Measurements from ENCODE around the gene RAB4A. TPM values are rescaled to one million over a fixed set of nuclear protein-coding genes. Genes with fewer than 3 reads are reported as not detected.

Gene RAB4A
- 24.8 TPM for polyA plus RNA-seq (2013, experiment 1 of 2)
- 24.2 TPM for polyA plus RNA-seq (2013, experiment 2 of 2)

DNA sequence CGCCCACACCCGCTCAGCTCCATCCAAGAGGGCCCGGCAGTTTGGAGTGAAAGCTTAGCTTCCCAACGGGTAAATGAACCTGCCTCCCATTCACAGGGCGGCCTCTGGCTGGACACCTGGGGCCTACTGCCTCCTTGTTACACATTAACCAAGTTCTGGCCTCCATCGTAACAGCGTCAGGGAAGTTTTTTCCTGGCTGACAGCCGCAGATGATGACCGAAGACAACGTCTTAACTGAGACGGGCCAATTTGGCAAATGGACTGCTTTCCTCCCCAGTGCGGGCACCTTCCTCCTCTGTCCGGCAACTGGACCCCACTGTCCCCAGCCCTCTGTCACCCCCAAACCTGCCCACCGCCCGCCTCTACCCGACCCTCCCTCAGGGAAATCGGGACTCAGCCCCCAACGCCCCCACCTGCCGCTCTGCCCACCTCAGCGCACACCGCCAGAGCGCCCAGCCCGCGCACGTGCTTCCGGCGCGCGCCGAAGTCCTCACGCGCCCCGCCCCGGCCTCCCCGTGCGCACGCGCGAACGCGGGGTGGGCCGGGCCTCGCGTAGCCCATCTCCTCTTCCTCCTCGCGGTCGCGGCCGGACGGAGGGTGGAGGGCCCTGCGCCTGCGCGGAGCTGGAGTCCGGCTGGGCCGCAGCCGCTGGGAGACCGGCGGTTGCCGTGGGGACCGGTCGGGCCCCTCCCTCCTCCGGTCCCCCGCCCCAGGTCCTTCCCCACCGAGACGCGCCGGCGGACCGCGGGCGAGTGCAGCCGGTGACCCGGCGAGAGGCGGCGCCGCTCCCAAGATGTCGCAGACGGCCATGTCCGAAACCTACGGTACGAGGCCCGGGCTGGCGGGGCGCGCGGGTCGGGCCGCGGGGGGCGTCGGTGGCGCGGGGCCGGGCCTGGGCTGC is at the start of gene RAB4A:
RAB4A (plus strand) TSS at position 565 of the 901 bp plus-strand sequence; CDS start at position 794, 229 bp downstream.
- H3K18ac ChIP-seq (ENCODE audit: low read length) = peak within 1 kb of the TSS; percentile 91
- WGBS (ENCODE audit: extremely low coverage, insufficient coverage, low lambda C conversion rate) = no CpG with 5 or more reads among the region's 95 CpGs
- H3K79me2 ChIP-seq (ENCODE audit: control insufficient read depth, insufficient read depth, low read length) = peaks cover 22% of the 10 kb centered on the region
- H2BK15ac ChIP-seq (replicated peaks; ENCODE audit: low read depth) = no peak within 1 kb of the TSS
- H2AK5ac ChIP-seq (ENCODE audit: low read length) = no peak within 1 kb of the TSS
- H3K23ac ChIP-seq (ENCODE audit: low read length) = no peak within 1 kb of the TSS
- H3K27me3 ChIP-seq (ENCODE audit: insufficient read depth, low read length, poor library complexity) = no peaks in the 10 kb centered on the region
- peak within 1 kb of the TSS; percentile 76 for H3K4me2 ChIP-seq (ENCODE audit: low read length)
- DNase-seq = peak; percentile 92
- H3K36me3 ChIP-seq (ENCODE audit: control insufficient read depth, insufficient read depth, low read length) = no peaks in the 10 kb centered on the region
- H3K56ac ChIP-seq (ENCODE audit: low read length) = peak within 1 kb of the TSS; percentile 83
- peak within 1 kb of the TSS; percentile 61 for H3K4me3 ChIP-seq (ENCODE audit: low read length)
- peaks cover 10% of the 10 kb centered on the region for H3K4me1 ChIP-seq (ENCODE audit: control insufficient read depth, low read depth, low read length)
- peak within 1 kb of the TSS; percentile 89 for H3K4ac ChIP-seq (ENCODE audit: low read depth, low read length)
- no peak within 1 kb of the TSS for H3K27ac ChIP-seq (ENCODE audit: low read depth, low read length)
- no peak within 1 kb of the TSS for H2BK5ac ChIP-seq (ENCODE audit: low read length)
- H2BK120ac ChIP-seq (ENCODE audit: low read depth, low read length) = no peak within 1 kb of the TSS
- peak within 1 kb of the TSS; percentile 68 for H4K8ac ChIP-seq (ENCODE audit: low read depth, low read length)
- peak within 1 kb of the TSS; percentile 73 for H3K9ac ChIP-seq (ENCODE audit: low read length)
- H4K5ac ChIP-seq (ENCODE audit: low read length) = no peak within 1 kb of the TSS
- H3K79me1 ChIP-seq (ENCODE audit: low read length) = peaks cover 17% of the 10 kb centered on the region

DNA sequence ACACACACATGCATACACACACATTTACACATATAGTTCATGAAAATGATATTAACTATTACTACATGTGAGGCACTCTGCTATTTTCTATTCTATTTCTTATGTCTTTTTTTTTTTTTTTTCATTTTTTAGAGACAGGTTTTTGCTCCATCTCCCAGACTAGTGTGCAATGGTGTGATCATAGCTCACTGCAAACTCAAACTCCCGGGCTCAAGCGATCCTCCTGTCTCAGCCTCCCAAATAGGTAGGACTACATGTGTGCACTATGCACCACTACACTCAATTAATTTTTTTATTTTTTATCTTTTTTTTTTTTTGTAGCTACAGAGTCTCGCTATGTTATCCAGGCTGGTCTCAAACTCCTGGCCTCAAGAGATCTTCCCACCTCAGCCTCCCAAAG is 48.8 kb upstream of the RAB4A start:
- Histone ChIP-seq H3K36me3 (ENCODE audit: control insufficient read depth, insufficient read depth, low read length) (no peaks in the 10 kb centered on the region), H3K18ac (ENCODE audit: low read length) (no peak overlapping the region), H3K27me3 (ENCODE audit: insufficient read depth, low read length, poor library complexity) (no peaks in the 10 kb centered on the region), H4K5ac (ENCODE audit: low read length) (no peak overlapping the region), H3K23ac (ENCODE audit: low read length) (no peak overlapping the region), H2AK5ac (ENCODE audit: low read length) (no peak overlapping the region), H3K79me2 (ENCODE audit: control insufficient read depth, insufficient read depth, low read length) (no peaks in the 10 kb centered on the region), H3K79me1 (ENCODE audit: low read length) (no peaks in the 10 kb centered on the region), H4K8ac (ENCODE audit: low read depth, low read length) (no peak overlapping the region), H2BK120ac (ENCODE audit: low read depth, low read length) (no peak overlapping the region), H2BK15ac (replicated peaks; ENCODE audit: low read depth) (no peak overlapping the region), H3K27ac (ENCODE audit: low read depth, low read length) (no peak overlapping the region), H3K4ac (ENCODE audit: low read depth, low read length) (no peak overlapping the region), H3K4me3 (ENCODE audit: low read length) (no peak overlapping the region), H3K56ac (ENCODE audit: low read length) (no peak overlapping the region), H3K4me2 (ENCODE audit: low read length) (no peak overlapping the region), H3K9ac (ENCODE audit: low read length) (no peak overlapping the region), H3K4me1 (ENCODE audit: control insufficient read depth, low read depth, low read length) (peaks cover under 1% of the 10 kb centered on the region), H2BK5ac (ENCODE audit: low read length) (no peak overlapping the region)
- no peak for DNase-seq
- no CpG with 5 or more reads among the region's 3 CpGs for WGBS (ENCODE audit: extremely low coverage, insufficient coverage, low lambda C conversion rate)

DNA sequence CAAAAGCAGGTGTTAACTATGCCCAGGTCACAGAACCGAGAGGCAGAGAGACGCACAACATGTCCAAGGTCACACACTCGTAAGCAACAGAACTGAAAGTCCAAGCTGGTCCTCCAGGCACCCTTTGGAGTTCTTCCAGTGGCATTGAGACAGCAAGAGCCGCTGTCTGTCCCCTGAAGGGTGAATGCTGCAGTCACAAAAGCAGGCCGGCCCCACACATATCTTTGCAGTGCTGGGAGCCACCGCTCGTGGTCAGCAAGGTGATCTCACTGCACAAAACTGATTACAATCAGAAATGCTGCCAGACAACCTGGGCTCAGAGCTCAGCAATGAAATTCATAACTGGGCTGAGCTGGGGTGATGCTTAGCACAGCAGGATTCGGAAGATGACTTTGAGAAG is 47.4 kb upstream of the RAB4A start:
- no peak for DNase-seq
- Histone ChIP-seq H3K4ac (ENCODE audit: low read depth, low read length) (no peak overlapping the region), H3K4me2 (ENCODE audit: low read length) (no peak overlapping the region), H2BK5ac (ENCODE audit: low read length) (no peak overlapping the region), H3K56ac (ENCODE audit: low read length) (no peak overlapping the region), H3K9ac (ENCODE audit: low read length) (no peak overlapping the region), H3K27ac (ENCODE audit: low read depth, low read length) (no peak overlapping the region), H3K27me3 (ENCODE audit: insufficient read depth, low read length, poor library complexity) (no peaks in the 10 kb centered on the region), H3K79me2 (ENCODE audit: control insufficient read depth, insufficient read depth, low read length) (no peaks in the 10 kb centered on the region), H2BK120ac (ENCODE audit: low read depth, low read length) (no peak overlapping the region), H4K8ac (ENCODE audit: low read depth, low read length) (no peak overlapping the region), H4K5ac (ENCODE audit: low read length) (no peak overlapping the region), H3K4me3 (ENCODE audit: low read length) (no peak overlapping the region), H2BK15ac (replicated peaks; ENCODE audit: low read depth) (no peak overlapping the region), H3K23ac (ENCODE audit: low read length) (no peak overlapping the region), H3K79me1 (ENCODE audit: low read length) (no peaks in the 10 kb centered on the region), H3K18ac (ENCODE audit: low read length) (no peak overlapping the region), H3K36me3 (ENCODE audit: control insufficient read depth, insufficient read depth, low read length) (no peaks in the 10 kb centered on the region), H3K4me1 (ENCODE audit: control insufficient read depth, low read depth, low read length) (peaks cover 2% of the 10 kb centered on the region), H2AK5ac (ENCODE audit: low read length) (no peak overlapping the region)
- WGBS (ENCODE audit: extremely low coverage, insufficient coverage, low lambda C conversion rate) = no CpG with 5 or more reads among the region's 8 CpGs

- no peak for DNase-seq
- Histone ChIP-seq H3K18ac (ENCODE audit: low read length) (no peak overlapping the region), H3K56ac (ENCODE audit: low read length) (no peak overlapping the region), H2BK15ac (replicated peaks; ENCODE audit: low read depth) (no peak overlapping the region), H3K4me1 (ENCODE audit: control insufficient read depth, low read depth, low read length) (peaks cover 2% of the 10 kb centered on the region), H3K79me1 (ENCODE audit: low read length) (no peaks in the 10 kb centered on the region), H3K27me3 (ENCODE audit: insufficient read depth, low read length, poor library complexity) (no peaks in the 10 kb centered on the region), H3K4me3 (ENCODE audit: low read length) (no peak overlapping the region), H3K27ac (ENCODE audit: low read depth, low read length) (no peak overlapping the region), H3K4ac (ENCODE audit: low read depth, low read length) (no peak overlapping the region), H2BK5ac (ENCODE audit: low read length) (no peak overlapping the region), H4K8ac (ENCODE audit: low read depth, low read length) (no peak overlapping the region), H3K4me2 (ENCODE audit: low read length) (no peak overlapping the region), H3K36me3 (ENCODE audit: control insufficient read depth, insufficient read depth, low read length) (no peaks in the 10 kb centered on the region), H2BK120ac (ENCODE audit: low read depth, low read length) (no peak overlapping the region), H3K9ac (ENCODE audit: low read length) (no peak overlapping the region), H4K5ac (ENCODE audit: low read length) (no peak overlapping the region), H3K23ac (ENCODE audit: low read length) (no peak overlapping the region), H3K79me2 (ENCODE audit: control insufficient read depth, insufficient read depth, low read length) (no peaks in the 10 kb centered on the region), H2AK5ac (ENCODE audit: low read length) (no peak overlapping the region)
- 100% methylated on average over 1 of the region's 2 CpGs for WGBS (ENCODE audit: extremely low coverage, insufficient coverage, low lambda C conversion rate)
Measured at GRCh38 chr1:229224308-229224707, 46.6 kb upstream of the RAB4A start.

- no peaks in the 10 kb centered on the region for H3K36me3 ChIP-seq (ENCODE audit: control insufficient read depth, insufficient read depth, low read length)
- no peak overlapping the region for H3K4ac ChIP-seq (ENCODE audit: low read depth, low read length)
- H3K79me2 ChIP-seq (ENCODE audit: control insufficient read depth, insufficient read depth, low read length) = no peaks in the 10 kb centered on the region
- no peaks in the 10 kb centered on the region for H3K27me3 ChIP-seq (ENCODE audit: insufficient read depth, low read length, poor library complexity)
- H3K4me2 ChIP-seq (ENCODE audit: low read length) = no peak overlapping the region
- H2BK5ac ChIP-seq (ENCODE audit: low read length) = no peak overlapping the region
- no peak overlapping the region for H2BK15ac ChIP-seq (replicated peaks; ENCODE audit: low read depth)
- H3K56ac ChIP-seq (ENCODE audit: low read length) = no peak overlapping the region
- no peak overlapping the region for H3K9ac ChIP-seq (ENCODE audit: low read length)
- no peak overlapping the region for H3K4me3 ChIP-seq (ENCODE audit: low read length)
- H3K23ac ChIP-seq (ENCODE audit: low read length) = no peak overlapping the region
- WGBS (ENCODE audit: extremely low coverage, insufficient coverage, low lambda C conversion rate) = no CpG with 5 or more reads among the region's 7 CpGs
- no peak overlapping the region for H2BK120ac ChIP-seq (ENCODE audit: low read depth, low read length)
- H4K8ac ChIP-seq (ENCODE audit: low read depth, low read length) = no peak overlapping the region
- peaks cover 6% of the 10 kb centered on the region for H3K4me1 ChIP-seq (ENCODE audit: control insufficient read depth, low read depth, low read length)
- H3K27ac ChIP-seq (ENCODE audit: low read depth, low read length) = no peak overlapping the region
- no peak overlapping the region for H2AK5ac ChIP-seq (ENCODE audit: low read length)
- H3K79me1 ChIP-seq (ENCODE audit: low read length) = no peaks in the 10 kb centered on the region
- no peak for DNase-seq
- no peak overlapping the region for H4K5ac ChIP-seq (ENCODE audit: low read length)
- no peak overlapping the region for H3K18ac ChIP-seq (ENCODE audit: low read length)
Measured at GRCh38 chr1:229225331-229225782, 45.6 kb upstream of the RAB4A start.

All from mesendoderm (in vitro differentiated cells).